HCT116 (cell line): ENCODE data around the gene FOXO3. TPM values are rescaled to one million over a fixed set of nuclear protein-coding genes. Genes with fewer than 3 reads are reported as not detected.

Source experiments
- ATAC-seq: fragments of 200-7000 bp; cut with Tn5 transposase; 2 replicates; pipeline ENCODE4 v1.9.1; 2020; ENCODE audit warnings: mild to moderate bottlenecking, moderate library complexity
- BruUV-seq: library from RNA; stranded (reverse); fragments of 400-500 nt; replicated peaks from 2 replicates; lab custom pipeline; 2021; lab: Mats Ljungman, UMichigan
- CTCF ChIA-PET: fragments of 300-600 bp; sonication (Branson Sonifier 250); formaldehyde crosslinking; loops from one replicate; lab custom pipeline; 2021; ENCODE audit warnings: antibody characterized with exemption; lab: Charles Lee
- POLR2A ChIA-PET: fragments of 300-600, 350-600 bp; sonication (Branson Sonifier 250); formaldehyde crosslinking; loops from one replicate; lab custom pipeline; 2021; ENCODE audit warnings: antibody characterized with exemption; lab: Charles Lee
- RAD21 ChIA-PET, 2 experiments: fragments of 300-600 bp; sonication (Branson Sonifier 250); formaldehyde crosslinking; loops; one replicate each; lab custom pipeline; 2023; ENCODE audit warnings: low total read pairs in 2 of 2; ENCODE audit not compliant: uncharacterized antibody in 2 of 2, unreplicated experiment in 2 of 2, low non-redundant PET in 1 of 2; lab: Charles Lee
- DNase-seq: peaks from one replicate; pipeline ENCODE4 v3.0.0-alpha.2; 2010; ENCODE audit warnings: low read depth, low spot score
- H2AFZ ChIP-seq: fragments of 200-600 bp; shearing (Covaris generic), sonication (generic); 2 replicates; pipeline ENCODE4 v1.6.1; 2017; ENCODE audit warnings: low read depth, mixed run types, mixed read lengths, antibody characterized with exemption, low read length; ENCODE audit not compliant: poor library complexity, severe bottlenecking
- H3K27ac ChIP-seq: 2 replicates; pipeline ENCODE4 v1.5.1; 2012; ENCODE audit warnings: low read depth, low read length
- H3K27me3 ChIP-seq: fragments of 200-600 bp; sonication (generic); 2 replicates; pipeline ENCODE4 v1.6.1; 2016; ENCODE audit warnings: mixed run types, low read length, mixed read lengths; ENCODE audit not compliant: insufficient read depth
- H3K36me3 ChIP-seq, 2 experiments: fragments of 200-500 bp in 1 of 2; fragments of 200-600 bp in 1 of 2; sonication (Bioruptor generic) in 1 of 2; sonication (generic) in 1 of 2; 2 replicates each; pipeline versions ENCODE4 v1.5.1 to v1.6.1; 2014 to 2016; ENCODE audit warnings: low read length in 2 of 2, inconsistent platforms in 1 of 2, mixed read lengths in 1 of 2, mixed run types in 1 of 2; ENCODE audit not compliant: insufficient read depth in 2 of 2, control insufficient read depth in 1 of 2
- H3K4me1 ChIP-seq, 2 experiments: fragments of 200-600 bp in 1 of 2; sonication (generic) in 1 of 2; 2 replicates each; pipeline versions ENCODE4 v1.5.1 to v1.6.1; 2012 to 2017; ENCODE audit warnings: low read length in 2 of 2, inconsistent platforms in 1 of 2, mild to moderate bottlenecking in 1 of 2, mixed read lengths in 1 of 2, mixed run types in 1 of 2, moderate library complexity in 1 of 2; ENCODE audit not compliant: insufficient read depth in 2 of 2, control insufficient read depth in 1 of 2
- H3K4me2 ChIP-seq: fragments of 200-600 bp; sonication (generic); 2 replicates; pipeline ENCODE4 v1.6.1; 2017; ENCODE audit warnings: mixed run types, low read length, mixed read lengths
- H3K4me3 ChIP-seq, 2 experiments: fragments of 200-600 bp in 1 of 2; sonication (generic) in 1 of 2; replicated peaks in 1 of 2; 2 replicates each; pipeline ENCODE4 v1.5.1; 2011 to 2016; ENCODE audit warnings: low read length in 2 of 2, control low read depth in 1 of 2, low read depth in 1 of 2, mild to moderate bottlenecking in 1 of 2, mixed read lengths in 1 of 2, mixed run types in 1 of 2
- H3K79me2 ChIP-seq: fragments of 200-600 bp; sonication (generic); 2 replicates; pipeline ENCODE4 v1.6.1; 2017; ENCODE audit warnings: mild to moderate bottlenecking, mixed run types, low read length, moderate library complexity, mixed read lengths; ENCODE audit not compliant: insufficient read depth
- H3K9ac ChIP-seq: fragments of 200-600 bp; sonication (generic); 2 replicates; pipeline ENCODE4 v1.6.1; 2016; ENCODE audit warnings: low read length, mixed read lengths
- H3K9me2 ChIP-seq: fragments of 200-600 bp; sonication (generic), shearing (Covaris generic); 2 replicates; pipeline ENCODE4 v1.6.1; 2017; ENCODE audit warnings: mixed run types, mild to moderate bottlenecking, moderate library complexity; ENCODE audit not compliant: insufficient read depth
- H3K9me3 ChIP-seq, 2 experiments: fragments of 200-500 bp in 1 of 2; fragments of 200-600 bp in 1 of 2; sonication (Bioruptor generic) in 1 of 2; sonication (generic) in 1 of 2; 2 replicates each; pipeline ENCODE4 v1.6.1; 2014 to 2017; ENCODE audit warnings: low read length in 2 of 2, mixed read lengths in 2 of 2, inconsistent platforms in 1 of 2, low read depth in 1 of 2, mild to moderate bottlenecking in 1 of 2, mixed run types in 1 of 2, moderate library complexity in 1 of 2; ENCODE audit not compliant: control insufficient read depth in 1 of 2, insufficient read depth in 1 of 2
- H4K20me1 ChIP-seq: fragments of 200-600 bp; sonication (generic), shearing (Covaris generic); 2 replicates; pipeline ENCODE4 v1.6.1; 2017; ENCODE audit warnings: mixed run types, mild to moderate bottlenecking, moderate library complexity; ENCODE audit not compliant: insufficient read depth
- ATF3 ChIP-seq: IDR thresholded peaks from 2 replicates; pipeline ENCODE4 v1.6.1; 2012
- CBX3 ChIP-seq: IDR thresholded peaks from 2 replicates; pipeline ENCODE4 v1.6.1; 2012; ENCODE audit warnings: low read depth
- CTCF ChIP-seq, 3 experiments: fragments of 200-600 bp in 1 of 3; sonication (generic) in 1 of 3; IDR thresholded peaks in 2 of 3; conservative IDR thresholded peaks in 1 of 3; 2 replicates each; pipeline ENCODE4 v1.5.1; 2012 to 2017; ENCODE audit warnings: low read depth in 2 of 3, low read length in 2 of 3, antibody characterized with exemption in 1 of 3, borderline replicate concordance in 1 of 3, control low read depth in 1 of 3, mild to moderate bottlenecking in 1 of 3, mixed read lengths in 1 of 3, mixed run types in 1 of 3, moderate library complexity in 1 of 3; ENCODE audit not compliant: insufficient read depth in 1 of 3
- EGR1 ChIP-seq: IDR thresholded peaks from 2 replicates; pipeline ENCODE4 v1.6.1; 2012; ENCODE audit warnings: low read depth
- EZH2 ChIP-seq: fragments of 200-600 bp; sonication (generic); IDR thresholded peaks from 2 replicates; pipeline ENCODE4 v1.6.1; 2017; ENCODE audit warnings: antibody characterized with exemption, mixed run types
- FOSL1 ChIP-seq: IDR thresholded peaks from 2 replicates; pipeline ENCODE4 v1.6.1; 2012; ENCODE audit warnings: low read depth
- JUND ChIP-seq: IDR thresholded peaks from 2 replicates; pipeline ENCODE4 v1.6.1; 2012
- REST ChIP-seq: IDR thresholded peaks from 2 replicates; pipeline ENCODE4 v1.6.1; 2012; ENCODE audit warnings: low read depth
- SIN3A ChIP-seq: IDR thresholded peaks from 2 replicates; pipeline ENCODE4 v1.6.1; 2012; ENCODE audit warnings: low read depth
- SP1 ChIP-seq: IDR thresholded peaks from 2 replicates; pipeline ENCODE4 v1.6.1; 2012; ENCODE audit warnings: low read depth
- TCF7L2 ChIP-seq: IDR thresholded peaks from 2 replicates; pipeline ENCODE4 v1.7.0; 2011; ENCODE audit warnings: borderline replicate concordance, inconsistent platforms; ENCODE audit not compliant: insufficient read depth, insufficient read length; ENCODE audit errors: extremely low read depth
- YY1 ChIP-seq: IDR thresholded peaks from 2 replicates; pipeline ENCODE4 v1.6.1; 2011; ENCODE audit warnings: low read length, low read depth, moderate library complexity, mild to moderate bottlenecking; ENCODE audit not compliant: insufficient replicate concordance; ENCODE audit errors: extremely low read depth
- ZFX ChIP-seq: fragments of 450-650 bp; IDR thresholded peaks from 2 replicates; pipeline ENCODE4 v1.6.1; 2017
- ZNF274 ChIP-seq: fragments of 200-500 bp; sonication (Bioruptor generic); IDR thresholded peaks from 2 replicates; pipeline ENCODE4 v1.6.1; 2014; ENCODE audit warnings: mild to moderate bottlenecking, low read depth, low read length, inconsistent platforms
- intact Hi-C: fragments of 100-400 bp; cut with micrococcal nuclease; formaldehyde crosslinking; loops from 2 replicates; pipeline ENCODE4 v1.10.0; 2022
- total RNA-seq: library from RNA; stranded (reverse); gene quantifications from one replicate; pipeline ENCODE4 v1.2.1, GENCODE V29; 2021; ENCODE audit not compliant: unreplicated experiment
- TF ChIP-seq, protein P1 (sequence below): IDR thresholded peaks from 2 replicates; pipeline ENCODE4 v1.6.1; 2011; ENCODE audit warnings: mild to moderate bottlenecking, low read length, moderate library complexity; ENCODE audit not compliant: insufficient replicate concordance; ENCODE audit errors: extremely low read depth

The FOXO3 gene
- total RNA-seq, 1 experiment from 2014 or later, result 40.0 TPM

DNA sequence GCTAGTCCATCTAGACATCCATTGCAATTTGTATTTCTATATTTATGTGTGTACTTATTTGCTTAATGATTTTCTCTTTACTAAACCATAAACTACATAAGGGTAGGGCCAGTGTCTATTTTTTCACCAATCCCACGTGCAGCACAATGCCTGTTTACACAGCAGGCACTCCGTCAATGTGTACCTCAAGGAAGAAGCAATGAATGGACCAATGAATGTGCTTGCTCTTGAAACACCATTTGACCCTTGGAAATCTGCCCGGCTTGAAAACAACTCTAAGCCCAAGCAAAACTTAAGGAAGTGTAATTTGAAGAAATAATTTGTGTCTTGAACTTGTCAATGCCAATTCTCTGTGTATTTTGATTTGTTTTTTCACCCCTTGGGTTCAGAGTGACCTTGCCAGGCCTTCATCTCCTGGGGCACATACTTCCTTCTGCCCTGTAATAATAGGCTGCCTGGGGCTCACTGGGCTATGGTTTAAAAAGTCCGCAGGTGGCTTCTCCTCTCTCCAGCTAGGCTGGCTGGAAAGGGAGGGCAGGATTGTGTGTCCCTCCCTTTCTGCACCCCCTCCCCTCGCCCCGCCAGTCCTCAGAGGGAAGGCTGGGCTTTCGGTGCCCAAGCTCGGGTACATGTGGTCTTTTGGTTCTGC lies 146.7 kb downstream of the FOXO3 start:
- Histone ChIP-seq H3K79me2 (no peaks in the 10 kb centered on the region), H3K36me3 (no peaks in the 10 kb centered on the region), H3K27ac (no peak overlapping the region), H3K9me3 (peaks cover 3 to 4% of the 10 kb centered on the region in 2 experiments; a peak in 1 of 4 replicates), H3K4me3 (no peak overlapping the region), H4K20me1 (no peaks in the 10 kb centered on the region), H3K4me2 (no peak overlapping the region), H3K4me1 (peaks cover 4 to 5% of the 10 kb centered on the region in 2 experiments; a peak in 3 of 4 replicates), H2AFZ (no peak overlapping the region), H3K9ac (no peak overlapping the region), H3K27me3 (no peaks in the 10 kb centered on the region), H3K9me2 (no peaks in the 10 kb centered on the region)
- no peak for TF ChIP-seq EZH2
- TF ChIP-seq JUND, result no peak
- TF ChIP-seq ZNF274, result no peak
- TF ChIP-seq CTCF (IDR thresholded peaks at IDR 0.05 in 2 of 3, conservative IDR thresholded peaks at IDR 0.05 in 1 of 3; ENCODE audit: borderline replicate concordance in 1 of 3, insufficient read depth in 1 of 3, low read depth in 2 of 3, low read length in 2 of 3), result no peak
- TF ChIP-seq YY1, result no peak
- TF ChIP-seq REST, result no peak
- TF ChIP-seq SIN3A, result no peak
- TF ChIP-seq, protein P1, sequence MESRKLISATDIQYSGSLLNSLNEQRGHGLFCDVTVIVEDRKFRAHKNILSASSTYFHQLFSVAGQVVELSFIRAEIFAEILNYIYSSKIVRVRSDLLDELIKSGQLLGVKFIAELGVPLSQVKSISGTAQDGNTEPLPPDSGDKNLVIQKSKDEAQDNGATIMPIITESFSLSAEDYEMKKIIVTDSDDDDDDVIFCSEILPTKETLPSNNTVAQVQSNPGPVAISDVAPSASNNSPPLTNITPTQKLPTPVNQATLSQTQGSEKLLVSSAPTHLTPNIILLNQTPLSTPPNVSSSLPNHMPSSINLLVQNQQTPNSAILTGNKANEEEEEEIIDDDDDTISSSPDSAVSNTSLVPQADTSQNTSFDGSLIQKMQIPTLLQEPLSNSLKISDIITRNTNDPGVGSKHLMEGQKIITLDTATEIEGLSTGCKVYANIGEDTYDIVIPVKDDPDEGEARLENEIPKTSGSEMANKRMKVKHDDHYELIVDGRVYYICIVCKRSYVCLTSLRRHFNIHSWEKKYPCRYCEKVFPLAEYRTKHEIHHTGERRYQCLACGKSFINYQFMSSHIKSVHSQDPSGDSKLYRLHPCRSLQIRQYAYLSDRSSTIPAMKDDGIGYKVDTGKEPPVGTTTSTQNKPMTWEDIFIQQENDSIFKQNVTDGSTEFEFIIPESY, result no peak
- TF ChIP-seq ZFX, result no peak
- TF ChIP-seq CBX3, result no peak
- TF ChIP-seq SP1, result no peak
- no peak for TF ChIP-seq ATF3
- no peak for TF ChIP-seq TCF7L2
- TF ChIP-seq FOSL1, result no peak
- no peak for TF ChIP-seq EGR1
- DNase-seq (no peak), ATAC-seq (no peak)
- no TSS peak for BruUV-seq
- CTCF ChIA-PET, result no interaction called here
- RAD21 ChIA-PET, result no interaction called here
- POLR2A ChIA-PET, result no interaction called here
- intact Hi-C loops, result no loop called here
